ENCODE measurements around the gene OPCML. TPM values are rescaled to one million over a fixed set of nuclear protein-coding genes. Genes with fewer than 3 reads are reported as not detected.

OPCML gene
- total RNA-seq, 1 experiment from 2014 or later: 0.13 TPM

GRCh38 chr11:132424433-132424832 is 1107.9 kb downstream of the OPCML start:
- CTCF ChIA-PET: no interaction called here

GRCh38 chr11:132423266-132423665 is 1109.0 kb downstream of the OPCML start:
- no peak for DNase-seq (ENCODE audit: low spot score)
- H3K9me3 ChIP-seq (ENCODE audit: low read depth, low read length, poor library complexity, severe bottlenecking): peaks cover 7% of the 10 kb centered on the region
- ChIA-PET POLR2A (ENCODE audit: low non-redundant PET) (interaction anchor here (0.6 kb wide), 1 partner anchor 1085 kb away, joined by 3 read pairs; no protein-coding TSS in a partner anchor), CTCF (no interaction called here)
- no TSS peak for BruUV-seq (replicated peaks)
- H3K4me3 ChIP-seq (ENCODE audit: low read depth, low read length, poor library complexity, severe bottlenecking): no peak overlapping the region
- no peaks in the 10 kb centered on the region for H3K36me3 ChIP-seq (ENCODE audit: insufficient read depth, low read length, poor library complexity, severe bottlenecking)
- peaks cover 49% of the 10 kb centered on the region for H3K27me3 ChIP-seq (replicated peaks; ENCODE audit: insufficient read depth, low read depth, low read length, poor library complexity)
- H3K4me1 ChIP-seq (ENCODE audit: insufficient read depth, low read length, poor library complexity, severe bottlenecking): no peaks in the 10 kb centered on the region
- no peak overlapping the region for H3K27ac ChIP-seq (ENCODE audit: low read depth, low read length, poor library complexity, severe bottlenecking)
- intact Hi-C loops (cut with micrococcal nuclease; ENCODE audit: unreplicated experiment): no loop called here
- TF ChIP-seq CTCF (conservative IDR thresholded peaks at IDR 0.05; ENCODE audit: low read depth, low read length) (no peak), EZH2 (IDR thresholded peaks at IDR 0.05; ENCODE audit: borderline replicate concordance, low read depth, low read length, poor library complexity, severe bottlenecking) (no peak)

More at GRCh38 chr11:132424433-132424832, 1107.9 kb downstream of the OPCML start:
- H3K27ac ChIP-seq (ENCODE audit: low read depth, low read length, poor library complexity, severe bottlenecking): no peak overlapping the region
- no peaks in the 10 kb centered on the region for H3K36me3 ChIP-seq (ENCODE audit: insufficient read depth, low read length, poor library complexity, severe bottlenecking)
- BruUV-seq (replicated peaks): no TSS peak
- no peak overlapping the region for H3K4me3 ChIP-seq (ENCODE audit: low read depth, low read length, poor library complexity, severe bottlenecking)
- POLR2A ChIA-PET (ENCODE audit: low non-redundant PET): no interaction called here
- H3K27me3 ChIP-seq (replicated peaks; ENCODE audit: insufficient read depth, low read depth, low read length, poor library complexity): peaks cover 51% of the 10 kb centered on the region
- no peaks in the 10 kb centered on the region for H3K4me1 ChIP-seq (ENCODE audit: insufficient read depth, low read length, poor library complexity, severe bottlenecking)
- no peak for DNase-seq (ENCODE audit: low spot score)
- intact Hi-C loops (cut with micrococcal nuclease; ENCODE audit: unreplicated experiment): no loop called here
- peaks cover 7% of the 10 kb centered on the region for H3K9me3 ChIP-seq (ENCODE audit: low read depth, low read length, poor library complexity, severe bottlenecking)
- TF ChIP-seq EZH2 (IDR thresholded peaks at IDR 0.05; ENCODE audit: borderline replicate concordance, low read depth, low read length, poor library complexity, severe bottlenecking): no peak
- no peak for TF ChIP-seq CTCF (conservative IDR thresholded peaks at IDR 0.05; ENCODE audit: low read depth, low read length)

- no TSS peak for BruUV-seq (replicated peaks)
- no peak for DNase-seq (ENCODE audit: low spot score)
- ChIA-PET POLR2A (ENCODE audit: low non-redundant PET) (interaction anchor here (0.6 kb wide), 1 partner anchor 1085 kb away, joined by 3 read pairs; no protein-coding TSS in a partner anchor), CTCF (no interaction called here)
- Histone ChIP-seq H3K27ac (ENCODE audit: low read depth, low read length, poor library complexity, severe bottlenecking) (no peak overlapping the region), H3K36me3 (ENCODE audit: insufficient read depth, low read length, poor library complexity, severe bottlenecking) (no peaks in the 10 kb centered on the region), H3K4me1 (ENCODE audit: insufficient read depth, low read length, poor library complexity, severe bottlenecking) (no peaks in the 10 kb centered on the region), H3K27me3 (replicated peaks; ENCODE audit: insufficient read depth, low read depth, low read length, poor library complexity) (peaks cover 49% of the 10 kb centered on the region), H3K9me3 (ENCODE audit: low read depth, low read length, poor library complexity, severe bottlenecking) (peaks cover 7% of the 10 kb centered on the region), H3K4me3 (ENCODE audit: low read depth, low read length, poor library complexity, severe bottlenecking) (no peak overlapping the region)
- intact Hi-C loops (cut with micrococcal nuclease; ENCODE audit: unreplicated experiment): no loop called here
- no peak for TF ChIP-seq CTCF (conservative IDR thresholded peaks at IDR 0.05; ENCODE audit: low read depth, low read length)
- TF ChIP-seq EZH2 (IDR thresholded peaks at IDR 0.05; ENCODE audit: borderline replicate concordance, low read depth, low read length, poor library complexity, severe bottlenecking): no peak
Observed at GRCh38 chr11:132422722-132423121, 1109.6 kb downstream of the OPCML start.

Data from A673 (cell line).